ENCODE results near the gene CMSS1. TPM values are rescaled to one million over a fixed set of nuclear protein-coding genes. Genes with fewer than 3 reads are reported as not detected.

The CMSS1 gene
- total RNA-seq, 6 experiments from 2014 or later: 10.1 to 14.6 (median 11.6) TPM

DNA sequence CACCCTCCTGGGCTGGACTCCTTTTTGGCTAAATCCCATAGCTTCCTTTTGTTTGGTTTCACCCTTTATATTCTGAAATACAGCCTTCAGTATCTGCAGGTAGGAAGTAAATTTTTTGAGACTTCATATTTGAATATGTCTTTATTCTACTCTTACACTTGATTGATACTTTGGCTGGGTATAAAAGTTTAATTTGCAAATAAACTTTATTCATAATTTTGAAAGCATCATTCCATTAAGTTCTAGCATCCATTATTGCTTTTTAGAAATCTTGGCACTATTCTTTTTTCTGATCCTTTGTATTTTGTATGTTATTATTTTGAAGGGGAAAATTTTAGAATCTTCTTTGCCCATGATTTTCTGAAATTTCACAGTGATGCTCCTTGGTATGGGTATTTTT is 337.9 kb downstream of the CMSS1 start:
- DNase-seq (no peak), ATAC-seq (no peak)
- Histone ChIP-seq H3K27me3 (no peaks in the 10 kb centered on the region), H3K27ac (no peak overlapping the region), H3K9me3 (peaks cover 0 to 9% (median 0%) of the 10 kb centered on the region in 4 donors), H3K4me3 (no peak overlapping the region), H3K36me3 (no peaks in the 10 kb centered on the region), H3K4me1 (peaks cover 0 to 6% (median 1%) of the 10 kb centered on the region in 4 donors)
- intact Hi-C loops (cut with DNase I): no loop called here
- TF ChIP-seq POLR2A (IDR thresholded peaks at IDR 0.05): no peak
- TF ChIP-seq, protein P1, sequence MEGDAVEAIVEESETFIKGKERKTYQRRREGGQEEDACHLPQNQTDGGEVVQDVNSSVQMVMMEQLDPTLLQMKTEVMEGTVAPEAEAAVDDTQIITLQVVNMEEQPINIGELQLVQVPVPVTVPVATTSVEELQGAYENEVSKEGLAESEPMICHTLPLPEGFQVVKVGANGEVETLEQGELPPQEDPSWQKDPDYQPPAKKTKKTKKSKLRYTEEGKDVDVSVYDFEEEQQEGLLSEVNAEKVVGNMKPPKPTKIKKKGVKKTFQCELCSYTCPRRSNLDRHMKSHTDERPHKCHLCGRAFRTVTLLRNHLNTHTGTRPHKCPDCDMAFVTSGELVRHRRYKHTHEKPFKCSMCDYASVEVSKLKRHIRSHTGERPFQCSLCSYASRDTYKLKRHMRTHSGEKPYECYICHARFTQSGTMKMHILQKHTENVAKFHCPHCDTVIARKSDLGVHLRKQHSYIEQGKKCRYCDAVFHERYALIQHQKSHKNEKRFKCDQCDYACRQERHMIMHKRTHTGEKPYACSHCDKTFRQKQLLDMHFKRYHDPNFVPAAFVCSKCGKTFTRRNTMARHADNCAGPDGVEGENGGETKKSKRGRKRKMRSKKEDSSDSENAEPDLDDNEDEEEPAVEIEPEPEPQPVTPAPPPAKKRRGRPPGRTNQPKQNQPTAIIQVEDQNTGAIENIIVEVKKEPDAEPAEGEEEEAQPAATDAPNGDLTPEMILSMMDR (IDR thresholded peaks at IDR 0.05): no peak

DNA sequence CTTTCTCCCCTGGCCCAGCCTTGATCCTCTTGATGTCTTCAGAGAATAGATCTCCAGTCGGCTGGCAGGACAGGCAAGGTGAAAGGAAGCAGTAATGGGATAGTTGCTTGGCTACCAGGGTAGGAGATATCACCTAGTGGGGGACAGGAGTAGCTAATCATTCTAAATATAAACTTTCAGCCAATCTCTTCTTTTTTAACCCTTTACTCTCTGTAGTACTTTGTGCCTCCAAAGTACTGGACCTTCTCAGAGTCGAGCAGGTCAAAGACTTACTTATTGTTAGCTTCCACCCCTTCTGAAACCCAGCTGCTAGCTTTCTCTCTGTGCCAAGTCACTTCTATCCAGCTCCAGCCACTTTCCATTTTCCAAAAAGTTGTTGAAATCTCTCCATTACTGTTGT is 340.0 kb downstream of the CMSS1 start:
- no peaks in the 10 kb centered on the region for H3K27me3 ChIP-seq
- intact Hi-C loops (cut with DNase I): no loop called here
- H3K4me3 ChIP-seq: no peak overlapping the region
- DNase-seq (no peak), ATAC-seq (no peak)
- 86% methylated on average over 2 of the region's 2 CpGs for WGBS (ENCODE audit: insufficient coverage, low coverage, low lambda C conversion rate, missing lambda C conversion rate)
- TF ChIP-seq, protein P1 (IDR thresholded peaks at IDR 0.05): no peak
- TF ChIP-seq POLR2A (IDR thresholded peaks at IDR 0.05): no peak
- no peaks in the 10 kb centered on the region for H3K36me3 ChIP-seq
- H3K9me3 ChIP-seq: peaks cover 0 to 9% (median 0%) of the 10 kb centered on the region in 4 donors
- peaks cover 0 to 6% (median 1%) of the 10 kb centered on the region in 4 donors for H3K4me1 ChIP-seq
- H3K27ac ChIP-seq: no peak overlapping the region

DNA sequence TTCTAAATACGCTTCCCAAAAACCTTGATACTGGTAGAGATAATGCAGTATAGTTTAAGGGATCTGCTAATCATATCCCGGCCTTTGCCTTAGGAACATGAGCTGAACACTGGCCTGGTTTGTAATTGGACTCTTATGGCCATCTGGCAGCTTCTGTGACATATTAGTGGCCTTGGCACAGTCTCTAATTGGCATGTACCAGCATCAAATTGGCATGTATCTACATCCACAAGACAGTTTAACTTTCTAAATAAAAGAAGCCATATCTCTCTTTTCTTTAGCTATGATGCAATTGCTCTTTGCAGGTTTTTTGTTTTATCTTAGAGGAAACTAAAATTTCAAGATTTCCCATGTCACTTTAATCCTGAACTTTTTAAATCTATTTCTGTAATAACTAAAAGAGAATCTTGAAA is 341.3 kb downstream of the CMSS1 start:
- 29% methylated on average over 1 of the region's 2 CpGs for WGBS (ENCODE audit: insufficient coverage, low coverage, low lambda C conversion rate, missing lambda C conversion rate)
- H3K27me3 ChIP-seq: no peaks in the 10 kb centered on the region
- TF ChIP-seq POLR2A (IDR thresholded peaks at IDR 0.05): no peak
- TF ChIP-seq, protein P1 (IDR thresholded peaks at IDR 0.05): no peak
- H3K4me3 ChIP-seq: no peak overlapping the region
- no peaks in the 10 kb centered on the region for H3K36me3 ChIP-seq
- peaks cover 0 to 9% (median 0%) of the 10 kb centered on the region in 4 donors for H3K9me3 ChIP-seq
- H3K4me1 ChIP-seq: peaks cover 0 to 6% (median 1%) of the 10 kb centered on the region in 4 donors
- intact Hi-C loops (cut with DNase I): no loop called here
- no peak overlapping the region for H3K27ac ChIP-seq
- DNase-seq (peak in 1 of 3 donors; percentile 58), ATAC-seq (peak; percentile 54 to 78 (median 66))

DNA sequence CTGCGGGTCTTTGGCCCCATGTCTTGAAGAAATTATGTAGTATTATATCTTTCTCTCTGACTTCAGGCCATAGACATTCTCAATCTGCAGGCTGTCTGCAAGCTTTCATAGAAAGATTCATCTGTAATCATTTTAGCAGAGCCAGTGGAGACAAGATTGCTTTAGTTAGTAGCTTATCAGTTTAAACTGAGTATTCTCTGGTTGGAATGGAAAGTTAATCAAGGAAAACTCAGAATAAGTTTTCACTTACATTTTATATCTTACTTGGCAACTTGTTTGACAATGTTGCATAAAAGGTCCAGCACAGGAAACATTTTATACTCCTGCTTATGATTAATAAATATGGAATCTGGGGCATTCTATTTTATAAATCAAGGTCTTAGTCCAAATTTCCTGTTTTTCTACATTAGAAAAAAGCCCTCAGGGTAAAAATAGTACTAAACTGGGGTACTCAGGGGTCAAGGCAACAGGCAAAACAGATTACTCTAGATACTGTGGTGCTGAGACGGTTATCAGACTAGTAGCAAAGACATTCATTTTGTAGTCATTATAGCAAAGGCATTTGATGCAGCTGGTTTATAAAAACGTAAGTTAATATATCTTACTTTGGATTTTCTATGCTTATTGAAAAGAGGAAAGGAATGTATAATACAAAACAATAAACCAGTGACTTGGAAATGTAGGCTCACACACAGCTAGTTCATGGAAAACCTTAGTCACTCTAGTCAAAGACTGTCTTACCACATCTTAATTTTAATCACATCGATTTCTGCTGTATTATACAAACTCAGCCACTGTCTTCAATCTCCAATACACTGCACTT is 341.9 kb downstream of the CMSS1 start:
- intact Hi-C loops (cut with DNase I): no loop called here
- WGBS (ENCODE audit: insufficient coverage, low coverage, low lambda C conversion rate, missing lambda C conversion rate): 65% methylated on average over 4 of the region's 4 CpGs
- ATAC-seq (peak in 3 of 4 donors; percentile 22 to 62 (median 27)), DNase-seq (no peak)
- Histone ChIP-seq H3K4me3 (no peak overlapping the region), H3K36me3 (no peaks in the 10 kb centered on the region), H3K27ac (no peak overlapping the region), H3K9me3 (peaks cover 0 to 9% (median 0%) of the 10 kb centered on the region in 4 donors), H3K4me1 (peaks cover 0 to 6% (median 1%) of the 10 kb centered on the region in 4 donors), H3K27me3 (no peaks in the 10 kb centered on the region)
- TF ChIP-seq, protein P1 (IDR thresholded peaks at IDR 0.05): no peak
- TF ChIP-seq POLR2A (IDR thresholded peaks at IDR 0.05): no peak

All from right lobe of liver (tissue), 6 donors.